WTC11 (cell line): ENCODE data around the gene RSPO3. TPM values are rescaled to one million over a fixed set of nuclear protein-coding genes. Genes with fewer than 3 reads are reported as not detected.

Experiments used
- ATAC-seq: fragments of 200-7000 bp; cut with Tn5 transposase; 2 replicates; pipeline ENCODE4 v1.10.0; 2021; ENCODE audit warnings: mild to moderate bottlenecking, moderate library complexity
- CTCF ChIA-PET: fragments of 300-600 bp; sonication (Branson Sonifier 250); formaldehyde crosslinking; loops from one replicate; lab custom pipeline; 2021; ENCODE audit warnings: antibody characterized with exemption; lab: Charles Lee
- POLR2A ChIA-PET: fragments of 350-600 bp; sonication (Branson Sonifier 250); formaldehyde crosslinking; loops from one replicate; lab custom pipeline; 2021; ENCODE audit warnings: antibody characterized with exemption; lab: Charles Lee
- DNase-seq: peaks from one replicate; pipeline ENCODE4 v3.0.0; 2021; ENCODE audit warnings: low spot score
- H3K27ac Mint-ChIP-seq: 2 replicates; pipeline ENCODE4 v1.8.0; 2021; ENCODE audit warnings: mixed read lengths
- H3K27me3 Mint-ChIP-seq: 2 replicates; pipeline ENCODE4 v1.8.0; 2021; ENCODE audit warnings: low read depth, mild to moderate bottlenecking, moderate library complexity, mixed read lengths
- H3K36me3 Mint-ChIP-seq: 2 replicates; pipeline ENCODE4 v1.8.0; 2021; ENCODE audit warnings: mixed read lengths
- H3K4me1 Mint-ChIP-seq: 2 replicates; pipeline ENCODE4 v1.8.0; 2022; ENCODE audit warnings: mixed read lengths
- H3K4me3 Mint-ChIP-seq: 2 replicates; pipeline ENCODE4 v1.8.0; 2021; ENCODE audit warnings: mild to moderate bottlenecking, moderate library complexity, mixed read lengths
- H3K9me3 Mint-ChIP-seq: 2 replicates; pipeline ENCODE4 v1.8.0; 2021; ENCODE audit warnings: mixed read lengths
- CREM ChIP-seq: sonication (generic); formaldehyde crosslinking; IDR thresholded peaks from 2 replicates; pipeline ENCODE4 v1.8.1; 2022; ENCODE audit warnings: mild to moderate bottlenecking, missing genetic modification reagents, moderate library complexity
- CTCF ChIP-seq: fragments of 200-600 bp; IDR thresholded peaks from 2 replicates; pipeline ENCODE4 v1.8.0; 2022; ENCODE audit warnings: antibody characterized with exemption
- EMX1 ChIP-seq: fragments of 250-450 bp; sonication (Bioruptor Pico); IDR thresholded peaks from 2 replicates; pipeline ENCODE4 v1.8.0; 2021; ENCODE audit warnings: mild to moderate bottlenecking
- ETV6 ChIP-seq: sonication (generic); formaldehyde crosslinking; IDR thresholded peaks from 2 replicates; pipeline ENCODE4 v1.8.1; 2022; ENCODE audit warnings: mild to moderate bottlenecking, missing genetic modification reagents
- FOXK1 ChIP-seq: sonication (generic); formaldehyde crosslinking; IDR thresholded peaks from 2 replicates; pipeline ENCODE4 v1.8.0; 2022; ENCODE audit warnings: mild to moderate bottlenecking, moderate library complexity, missing genetic modification reagents
- FOXP1 ChIP-seq: sonication (generic); formaldehyde crosslinking; IDR thresholded peaks from 2 replicates; pipeline ENCODE4 v1.8.0; 2022; ENCODE audit warnings: missing genetic modification reagents, mild to moderate bottlenecking, moderate library complexity, borderline replicate concordance
- GABPB1 ChIP-seq: sonication (generic); formaldehyde crosslinking; IDR thresholded peaks from 2 replicates; pipeline ENCODE4 v1.8.1; 2023; ENCODE audit warnings: mild to moderate bottlenecking, missing genetic modification reagents
- JAZF1 ChIP-seq: fragments of 250-450 bp; sonication (Bioruptor Pico); IDR thresholded peaks from 2 replicates; pipeline ENCODE4 v1.9.0; 2021; ENCODE audit warnings: moderate library complexity, mild to moderate bottlenecking, inconsistent platforms
- MXD4 ChIP-seq: fragments of 250-450 bp; sonication (Bioruptor Pico); IDR thresholded peaks from 2 replicates; pipeline ENCODE4 v1.8.0; 2021; ENCODE audit warnings: mild to moderate bottlenecking, moderate library complexity, borderline replicate concordance
- NR1H2 ChIP-seq: sonication (generic); formaldehyde crosslinking; IDR thresholded peaks from 2 replicates; pipeline ENCODE4 v1.9.0; 2021; ENCODE audit warnings: mild to moderate bottlenecking, moderate library complexity, missing genetic modification reagents
- OVOL2 ChIP-seq: fragments of 250-450 bp; sonication (Bioruptor Pico); IDR thresholded peaks from 2 replicates; pipeline ENCODE4 v1.9.0; 2021; ENCODE audit warnings: mild to moderate bottlenecking, borderline replicate concordance
- SP1 ChIP-seq: sonication (generic); formaldehyde crosslinking; conservative IDR thresholded peaks from 2 replicates; pipeline ENCODE4 v1.8.1; 2022; ENCODE audit warnings: missing genetic modification reagents
- TCF7 ChIP-seq: sonication (generic); formaldehyde crosslinking; IDR thresholded peaks from 2 replicates; pipeline ENCODE4 v1.8.0; 2022; ENCODE audit warnings: mild to moderate bottlenecking, low read depth, missing genetic modification reagents, moderate library complexity
- TEAD1 ChIP-seq: sonication (generic); formaldehyde crosslinking; IDR thresholded peaks from 2 replicates; pipeline ENCODE4 v1.8.0; 2022; ENCODE audit warnings: mild to moderate bottlenecking, missing genetic modification reagents
- ZNF396 ChIP-seq: fragments of 250-450 bp; sonication (Bioruptor Pico); IDR thresholded peaks from 2 replicates; pipeline ENCODE4 v1.8.0; 2021; ENCODE audit warnings: mild to moderate bottlenecking, moderate library complexity, borderline replicate concordance
- ZNF671 ChIP-seq: fragments of 250-450 bp; sonication (Bioruptor Pico); IDR thresholded peaks from 2 replicates; pipeline ENCODE4 v1.8.0; 2021; ENCODE audit warnings: mild to moderate bottlenecking
- total RNA-seq: library from RNA; stranded (reverse); gene quantifications from 3 replicates; pipeline ENCODE4 v1.2.3, GENCODE V29; 2021
- TF ChIP-seq, protein P1 (sequence below): sonication (generic); formaldehyde crosslinking; IDR thresholded peaks from 2 replicates; pipeline ENCODE4 v1.8.0; 2022; ENCODE audit warnings: mild to moderate bottlenecking, missing genetic modification reagents
- TF ChIP-seq, protein P2 (sequence below): sonication (generic); formaldehyde crosslinking; IDR thresholded peaks from 2 replicates; pipeline ENCODE4 v1.8.1; 2022; ENCODE audit warnings: missing genetic modification reagents, borderline replicate concordance
- TF ChIP-seq, protein P3 (sequence below): sonication (generic); formaldehyde crosslinking; conservative IDR thresholded peaks from 2 replicates; pipeline ENCODE4 v1.8.1; 2022; ENCODE audit warnings: mild to moderate bottlenecking, missing genetic modification reagents
- TF ChIP-seq, protein P4 (sequence below): sonication (generic); formaldehyde crosslinking; IDR thresholded peaks from 2 replicates; pipeline ENCODE4 v1.8.0; 2023; ENCODE audit warnings: mild to moderate bottlenecking, missing genetic modification reagents

RSPO3 gene
- total RNA-seq, 1 experiment from 2014 or later: not detected

GRCh38 chr6:127204281-127204680, 85.8 kb downstream of the RSPO3 start:
- ATAC-seq: no peak
- no peak overlapping the region for H3K27ac Mint-ChIP-seq
- no peaks in the 10 kb centered on the region for H3K9me3 Mint-ChIP-seq
- TF ChIP-seq, protein P1, sequence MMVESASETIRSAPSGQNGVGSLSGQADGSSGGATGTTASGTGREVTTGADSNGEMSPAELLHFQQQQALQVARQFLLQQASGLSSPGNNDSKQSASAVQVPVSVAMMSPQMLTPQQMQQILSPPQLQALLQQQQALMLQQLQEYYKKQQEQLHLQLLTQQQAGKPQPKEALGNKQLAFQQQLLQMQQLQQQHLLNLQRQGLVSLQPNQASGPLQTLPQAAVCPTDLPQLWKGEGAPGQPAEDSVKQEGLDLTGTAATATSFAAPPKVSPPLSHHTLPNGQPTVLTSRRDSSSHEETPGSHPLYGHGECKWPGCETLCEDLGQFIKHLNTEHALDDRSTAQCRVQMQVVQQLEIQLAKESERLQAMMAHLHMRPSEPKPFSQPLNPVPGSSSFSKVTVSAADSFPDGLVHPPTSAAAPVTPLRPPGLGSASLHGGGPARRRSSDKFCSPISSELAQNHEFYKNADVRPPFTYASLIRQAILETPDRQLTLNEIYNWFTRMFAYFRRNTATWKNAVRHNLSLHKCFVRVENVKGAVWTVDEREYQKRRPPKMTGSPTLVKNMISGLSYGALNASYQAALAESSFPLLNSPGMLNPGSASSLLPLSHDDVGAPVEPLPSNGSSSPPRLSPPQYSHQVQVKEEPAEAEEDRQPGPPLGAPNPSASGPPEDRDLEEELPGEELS: no peak
- TF ChIP-seq EMX1 (CRISPR knock-in tag) (no peak), MXD4 (CRISPR knock-in tag) (no peak), CREM (CRISPR knock-in tag) (no peak), TCF7 (no peak), OVOL2 (no peak), CTCF (no peak), NR1H2 (CRISPR knock-in tag) (no peak)
- TF ChIP-seq, protein P2, sequence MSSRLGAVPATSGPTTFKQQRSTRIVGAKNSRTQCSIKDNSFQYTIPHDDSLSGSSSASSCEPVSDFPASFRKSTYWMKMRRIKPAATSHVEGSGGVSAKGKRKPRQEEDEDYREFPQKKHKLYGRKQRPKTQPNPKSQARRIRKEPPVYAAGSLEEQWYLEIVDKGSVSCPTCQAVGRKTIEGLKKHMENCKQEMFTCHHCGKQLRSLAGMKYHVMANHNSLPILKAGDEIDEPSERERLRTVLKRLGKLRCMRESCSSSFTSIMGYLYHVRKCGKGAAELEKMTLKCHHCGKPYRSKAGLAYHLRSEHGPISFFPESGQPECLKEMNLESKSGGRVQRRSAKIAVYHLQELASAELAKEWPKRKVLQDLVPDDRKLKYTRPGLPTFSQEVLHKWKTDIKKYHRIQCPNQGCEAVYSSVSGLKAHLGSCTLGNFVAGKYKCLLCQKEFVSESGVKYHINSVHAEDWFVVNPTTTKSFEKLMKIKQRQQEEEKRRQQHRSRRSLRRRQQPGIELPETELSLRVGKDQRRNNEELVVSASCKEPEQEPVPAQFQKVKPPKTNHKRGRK (CRISPR knock-in tag): no peak
- 0 out of 2 replicates have a peak, but pooled peaks cover 3% of the 10 kb centered on the region for H3K4me1 Mint-ChIP-seq
- H3K4me3 Mint-ChIP-seq: no peak overlapping the region
- no peaks in the 10 kb centered on the region for H3K27me3 Mint-ChIP-seq
- CTCF ChIA-PET: interaction anchor here (1.5 kb wide), 1 partner anchor 17 kb away, joined by 6 read pairs; no protein-coding TSS in a partner anchor
- DNase-seq: no peak
- H3K36me3 Mint-ChIP-seq: no peaks in the 10 kb centered on the region
- POLR2A ChIA-PET: no interaction called here

DNA sequence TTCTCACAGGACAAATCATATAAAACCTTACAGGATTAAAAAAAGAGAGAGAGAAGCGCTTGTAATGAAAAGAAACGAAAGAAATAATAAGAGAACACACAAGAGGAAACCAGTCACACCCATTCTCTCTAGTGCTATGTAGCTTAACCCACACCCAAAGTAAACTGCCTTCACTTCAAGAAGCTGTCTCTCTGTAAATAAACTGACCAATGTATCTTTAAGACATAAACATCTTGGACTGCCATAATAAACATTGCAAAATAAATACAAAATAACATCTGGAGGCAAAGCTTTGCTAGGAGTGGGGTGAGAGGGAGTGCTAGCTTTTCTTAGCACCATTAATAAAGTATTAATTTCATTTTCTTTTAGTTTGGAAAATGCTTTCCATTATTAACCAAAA, 86.6 kb downstream of the RSPO3 start:
- no peak for ATAC-seq
- ChIA-PET CTCF (interaction anchor here (1.5 kb wide), 1 partner anchor 18 kb away, joined by 6 read pairs; no protein-coding TSS in a partner anchor), POLR2A (no interaction called here)
- H3K4me3 Mint-ChIP-seq: no peak overlapping the region
- H3K36me3 Mint-ChIP-seq: no peaks in the 10 kb centered on the region
- no peaks in the 10 kb centered on the region for H3K27me3 Mint-ChIP-seq
- H3K4me1 Mint-ChIP-seq: 0 out of 2 replicates have a peak, but pooled peaks cover 3% of the 10 kb centered on the region
- no peak overlapping the region for H3K27ac Mint-ChIP-seq
- TF ChIP-seq ZNF396: no peak
- no peak for TF ChIP-seq GABPB1 (CRISPR knock-in tag)
- no peak for TF ChIP-seq FOXK1
- TF ChIP-seq TEAD1 (CRISPR knock-in tag): no peak
- no peak for TF ChIP-seq SP1 (CRISPR knock-in tag)
- TF ChIP-seq FOXP1: no peak
- TF ChIP-seq, protein P3, sequence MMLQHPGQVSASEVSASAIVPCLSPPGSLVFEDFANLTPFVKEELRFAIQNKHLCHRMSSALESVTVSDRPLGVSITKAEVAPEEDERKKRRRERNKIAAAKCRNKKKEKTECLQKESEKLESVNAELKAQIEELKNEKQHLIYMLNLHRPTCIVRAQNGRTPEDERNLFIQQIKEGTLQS: no peak
- TF ChIP-seq, protein P4, sequence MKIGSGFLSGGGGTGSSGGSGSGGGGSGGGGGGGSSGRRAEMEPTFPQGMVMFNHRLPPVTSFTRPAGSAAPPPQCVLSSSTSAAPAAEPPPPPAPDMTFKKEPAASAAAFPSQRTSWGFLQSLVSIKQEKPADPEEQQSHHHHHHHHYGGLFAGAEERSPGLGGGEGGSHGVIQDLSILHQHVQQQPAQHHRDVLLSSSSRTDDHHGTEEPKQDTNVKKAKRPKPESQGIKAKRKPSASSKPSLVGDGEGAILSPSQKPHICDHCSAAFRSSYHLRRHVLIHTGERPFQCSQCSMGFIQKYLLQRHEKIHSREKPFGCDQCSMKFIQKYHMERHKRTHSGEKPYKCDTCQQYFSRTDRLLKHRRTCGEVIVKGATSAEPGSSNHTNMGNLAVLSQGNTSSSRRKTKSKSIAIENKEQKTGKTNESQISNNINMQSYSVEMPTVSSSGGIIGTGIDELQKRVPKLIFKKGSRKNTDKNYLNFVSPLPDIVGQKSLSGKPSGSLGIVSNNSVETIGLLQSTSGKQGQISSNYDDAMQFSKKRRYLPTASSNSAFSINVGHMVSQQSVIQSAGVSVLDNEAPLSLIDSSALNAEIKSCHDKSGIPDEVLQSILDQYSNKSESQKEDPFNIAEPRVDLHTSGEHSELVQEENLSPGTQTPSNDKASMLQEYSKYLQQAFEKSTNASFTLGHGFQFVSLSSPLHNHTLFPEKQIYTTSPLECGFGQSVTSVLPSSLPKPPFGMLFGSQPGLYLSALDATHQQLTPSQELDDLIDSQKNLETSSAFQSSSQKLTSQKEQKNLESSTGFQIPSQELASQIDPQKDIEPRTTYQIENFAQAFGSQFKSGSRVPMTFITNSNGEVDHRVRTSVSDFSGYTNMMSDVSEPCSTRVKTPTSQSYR (CRISPR knock-in tag): no peak
- TF ChIP-seq JAZF1 (CRISPR knock-in tag): no peak
- no peak for TF ChIP-seq ETV6 (CRISPR knock-in tag)
- TF ChIP-seq ZNF671: no peak
- H3K9me3 Mint-ChIP-seq: no peaks in the 10 kb centered on the region
- no peak for DNase-seq
